ENCODE results near the gene NISCH.

The NISCH gene

GRCh38 chr3:52513281-52513680 is 57.9 kb downstream of the NISCH start:
- in situ Hi-C loops (cut with HindIII; ENCODE audit: low pct_unique_long_range_greater_than_20kb, low sequenced_read_pairs): no loop called here
- no peak for DNase-seq (ENCODE audit: low read depth in 1 of 2, low spot score in 1 of 2)
- TF ChIP-seq JUND (IDR thresholded peaks at IDR 0.05; ENCODE audit: low read depth): no peak

DNA sequence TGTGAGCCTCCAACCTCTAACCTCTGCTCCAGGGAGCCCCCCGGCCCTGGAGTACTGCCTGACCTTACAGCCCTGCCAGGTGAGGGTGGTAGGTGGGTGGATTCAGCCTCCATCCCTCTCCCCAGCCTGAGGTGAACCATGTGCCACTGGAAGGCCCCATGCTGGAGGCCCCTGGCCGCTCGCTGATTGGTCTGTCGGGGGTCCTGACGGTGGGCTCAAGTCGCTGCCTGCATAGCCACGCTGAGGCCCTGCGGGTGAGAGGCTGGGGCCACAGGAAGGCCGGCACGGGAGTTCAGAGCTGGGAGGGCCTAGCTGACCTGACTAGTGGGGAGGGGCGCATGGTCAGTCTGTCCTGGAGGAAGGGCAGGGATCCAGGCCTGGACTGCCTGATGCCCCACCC is 59.2 kb downstream of the NISCH start:
- no peak for TF ChIP-seq JUND (IDR thresholded peaks at IDR 0.05; ENCODE audit: low read depth)
- DNase-seq (ENCODE audit: low read depth in 1 of 2, low spot score in 1 of 2): no peak
- in situ Hi-C loops (cut with HindIII; ENCODE audit: low pct_unique_long_range_greater_than_20kb, low sequenced_read_pairs): no loop called here

DNA sequence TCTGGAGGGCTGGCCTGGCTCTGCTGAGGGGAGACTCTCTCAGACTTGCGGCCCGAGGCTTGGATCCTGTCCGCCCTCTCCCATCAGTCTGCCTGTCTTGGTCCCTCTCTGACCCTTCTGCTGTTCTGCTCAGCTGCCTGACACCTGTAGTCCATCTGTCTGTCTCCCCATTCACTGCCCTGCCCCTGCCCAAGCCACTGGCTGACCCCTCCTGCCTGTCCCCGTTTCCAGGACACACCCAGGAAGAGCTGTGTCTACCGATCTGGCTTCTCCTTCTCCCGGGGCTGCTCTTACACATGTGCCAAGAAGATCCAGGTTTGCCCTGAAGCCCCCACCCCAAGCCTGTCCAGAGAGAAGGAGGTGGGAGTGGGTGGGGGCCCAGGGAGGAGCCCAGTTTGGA is 59.8 kb downstream of the NISCH start:
- TF ChIP-seq JUND (IDR thresholded peaks at IDR 0.05; ENCODE audit: low read depth): no peak
- in situ Hi-C loops (cut with HindIII; ENCODE audit: low pct_unique_long_range_greater_than_20kb, low sequenced_read_pairs): no loop called here
- DNase-seq (ENCODE audit: low read depth in 1 of 2, low spot score in 1 of 2): no peak

DNA sequence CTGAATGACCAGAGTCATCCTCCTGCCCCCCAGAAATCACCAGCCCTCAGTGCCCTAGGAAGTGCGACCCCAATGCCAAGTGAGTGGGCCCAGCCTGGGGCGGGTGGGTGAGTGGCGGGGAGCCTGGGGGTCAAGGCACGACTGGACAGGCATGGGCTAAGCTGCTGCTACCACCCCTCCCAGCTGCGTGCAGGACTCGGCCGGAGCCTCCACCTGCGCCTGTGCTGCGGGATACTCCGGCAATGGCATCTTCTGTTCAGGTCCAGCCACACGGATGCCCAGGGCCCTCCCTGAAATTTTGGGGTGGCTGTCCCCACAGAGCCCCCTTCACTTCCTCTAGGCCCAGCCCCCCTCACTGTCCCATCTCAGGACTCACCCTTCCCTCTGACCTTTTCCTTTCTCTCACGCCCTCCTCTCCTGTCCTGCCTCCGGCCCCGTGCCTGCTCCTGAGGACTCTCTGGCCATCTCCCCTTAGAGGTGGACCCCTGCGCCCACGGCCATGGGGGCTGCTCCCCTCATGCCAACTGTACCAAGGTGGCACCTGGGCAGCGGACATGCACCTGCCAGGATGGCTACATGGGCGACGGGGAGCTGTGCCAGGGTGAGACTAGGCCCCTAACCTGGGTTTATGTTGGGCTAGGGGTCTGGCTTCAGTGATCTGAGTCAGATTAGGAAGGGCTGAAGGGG is 61.2 kb downstream of the NISCH start:
- in situ Hi-C loops (cut with HindIII; ENCODE audit: low pct_unique_long_range_greater_than_20kb, low sequenced_read_pairs): no loop called here
- DNase-seq (ENCODE audit: low read depth in 1 of 2, low spot score in 1 of 2): no peak
- no peak for TF ChIP-seq JUND (IDR thresholded peaks at IDR 0.05; ENCODE audit: low read depth)

GRCh38 chr3:52517796-52518722 is 62.7 kb downstream of the NISCH start:
- no peak for TF ChIP-seq JUND (IDR thresholded peaks at IDR 0.05; ENCODE audit: low read depth)
- in situ Hi-C loops (cut with HindIII; ENCODE audit: low pct_unique_long_range_greater_than_20kb, low sequenced_read_pairs): no loop called here
- no peak for DNase-seq (ENCODE audit: low read depth in 1 of 2, low spot score in 1 of 2)

GRCh38 chr3:52518723-52519444 is 63.5 kb downstream of the NISCH start:
- in situ Hi-C loops (cut with HindIII; ENCODE audit: low pct_unique_long_range_greater_than_20kb, low sequenced_read_pairs): no loop called here
- no peak for TF ChIP-seq JUND (IDR thresholded peaks at IDR 0.05; ENCODE audit: low read depth)
- DNase-seq (ENCODE audit: low read depth in 1 of 2, low spot score in 1 of 2): peak in 1 of 2 experiments; percentile 69

DNA sequence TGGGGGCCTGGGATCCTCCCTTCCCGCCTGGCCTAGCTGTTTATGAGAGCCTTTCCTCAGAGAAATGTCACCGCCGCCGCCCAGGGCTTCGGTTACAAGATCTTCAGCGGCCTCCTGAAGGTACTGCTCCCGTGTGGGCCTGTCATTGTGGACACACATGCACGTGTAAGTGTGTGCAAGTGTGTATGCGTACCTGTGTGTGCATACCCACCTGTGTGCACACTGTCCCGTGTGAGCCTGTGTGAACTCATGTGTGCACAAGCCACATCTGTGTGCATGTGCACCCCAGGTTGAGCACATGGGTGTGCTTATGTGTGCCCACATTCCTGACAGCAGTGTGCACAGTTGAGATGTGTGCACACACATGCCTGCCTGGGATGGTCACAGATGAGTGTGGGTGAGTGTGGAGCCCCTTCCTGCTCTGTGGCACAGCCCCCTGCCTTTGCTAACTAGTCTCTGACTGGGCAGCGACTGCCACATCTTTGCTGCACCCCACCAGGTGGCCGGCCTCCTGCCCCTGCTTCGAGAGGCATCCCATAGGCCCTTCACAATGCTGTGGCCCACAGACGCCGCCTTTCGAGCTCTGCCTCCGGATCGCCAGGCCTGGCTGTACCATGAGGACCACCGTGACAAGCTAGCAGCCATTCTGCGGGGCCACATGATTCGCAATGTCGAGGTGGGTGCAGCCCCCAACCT is 64.2 kb downstream of the NISCH start:
- DNase-seq (ENCODE audit: low read depth in 1 of 2, low spot score in 1 of 2): no peak
- in situ Hi-C loops (cut with HindIII; ENCODE audit: low pct_unique_long_range_greater_than_20kb, low sequenced_read_pairs): no loop called here
- no peak for TF ChIP-seq JUND (IDR thresholded peaks at IDR 0.05; ENCODE audit: low read depth)

DNA sequence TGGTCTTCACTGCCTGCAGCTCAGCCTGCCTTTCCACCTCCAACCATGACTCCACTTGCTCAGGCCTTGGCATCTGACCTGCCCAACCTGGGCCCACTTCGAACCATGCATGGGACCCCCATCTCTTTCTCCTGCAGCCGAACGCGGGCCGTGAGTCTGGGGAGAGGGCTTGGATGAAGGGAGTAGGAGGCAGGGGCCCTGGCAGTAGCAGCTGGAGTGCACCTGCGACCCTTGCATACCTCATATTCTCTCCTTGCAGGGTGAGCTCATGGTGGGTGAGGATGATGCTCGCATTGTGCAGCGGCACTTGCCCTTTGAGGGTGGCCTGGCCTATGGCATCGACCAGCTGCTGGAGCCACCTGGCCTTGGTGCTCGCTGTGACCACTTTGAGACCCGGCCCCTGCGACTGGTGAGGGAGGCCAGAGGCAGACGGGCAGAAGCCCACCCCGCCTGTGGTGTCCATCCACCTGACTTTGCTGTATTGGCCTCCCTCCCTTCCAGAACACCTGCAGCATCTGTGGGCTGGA is 64.8 kb downstream of the NISCH start:
- no peak for TF ChIP-seq JUND (IDR thresholded peaks at IDR 0.05; ENCODE audit: low read depth)
- DNase-seq (ENCODE audit: low read depth in 1 of 2, low spot score in 1 of 2): no peak
- in situ Hi-C loops (cut with HindIII; ENCODE audit: low pct_unique_long_range_greater_than_20kb, low sequenced_read_pairs): no loop called here

DNA sequence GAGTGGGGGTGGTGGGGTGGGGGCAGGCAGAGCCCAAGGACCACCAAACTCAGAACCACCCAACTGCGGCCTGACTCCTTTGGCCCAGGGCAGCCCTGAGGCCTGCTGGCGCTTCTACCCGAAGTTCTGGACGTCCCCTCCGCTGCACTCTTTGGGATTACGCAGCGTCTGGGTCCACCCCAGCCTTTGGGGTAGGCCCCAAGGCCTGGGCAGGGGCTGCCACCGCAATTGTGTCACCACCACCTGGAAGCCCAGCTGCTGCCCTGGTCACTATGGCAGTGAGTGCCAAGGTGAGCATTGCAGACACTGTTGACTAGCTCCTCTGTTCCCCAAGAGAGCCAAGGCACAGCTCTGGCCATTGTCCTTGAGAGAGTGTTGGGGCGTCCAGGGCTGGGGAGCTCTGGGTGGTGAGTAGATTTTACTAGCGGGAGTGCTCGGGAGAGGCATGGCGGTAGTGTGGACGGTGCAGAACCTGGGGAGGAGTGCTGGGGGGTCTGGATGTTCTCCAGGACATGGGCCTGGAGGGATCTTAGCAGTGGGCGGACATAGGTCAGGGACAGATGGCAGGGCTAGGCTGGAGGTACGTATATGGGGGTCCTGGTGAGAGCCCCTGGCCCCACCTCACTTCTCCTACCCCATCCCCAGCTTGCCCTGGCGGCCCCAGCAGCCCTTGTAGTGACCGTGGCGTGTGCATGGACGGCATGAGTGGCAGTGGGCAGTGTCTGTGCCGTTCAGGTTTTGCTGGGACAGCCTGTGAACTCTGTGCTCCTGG is 65.5 kb downstream of the NISCH start:
- DNase-seq (ENCODE audit: low read depth in 1 of 2, low spot score in 1 of 2): no peak
- in situ Hi-C loops (cut with HindIII; ENCODE audit: low pct_unique_long_range_greater_than_20kb, low sequenced_read_pairs): no loop called here
- no peak for TF ChIP-seq JUND (IDR thresholded peaks at IDR 0.05; ENCODE audit: low read depth)

- no peak for DNase-seq (ENCODE audit: low read depth in 1 of 2, low spot score in 1 of 2)
- in situ Hi-C loops (cut with HindIII; ENCODE audit: low pct_unique_long_range_greater_than_20kb, low sequenced_read_pairs): no loop called here
- TF ChIP-seq JUND (IDR thresholded peaks at IDR 0.05; ENCODE audit: low read depth): no peak
Observed at GRCh38 chr3:52521488-52521824, 66.1 kb downstream of the NISCH start.

- in situ Hi-C loops (cut with HindIII; ENCODE audit: low pct_unique_long_range_greater_than_20kb, low sequenced_read_pairs): no loop called here
- DNase-seq (ENCODE audit: low read depth in 1 of 2, low spot score in 1 of 2): no peak
- no peak for TF ChIP-seq JUND (IDR thresholded peaks at IDR 0.05; ENCODE audit: low read depth)
Observed at GRCh38 chr3:52521881-52522650, 66.7 kb downstream of the NISCH start.

All from T47D (cell line).